HCT116 (cell line): ENCODE data around the gene TP53TG5. TPM values are rescaled to one million over a fixed set of nuclear protein-coding genes. Genes with fewer than 3 reads are reported as not detected.

Experiments used
- ATAC-seq: fragments of 200-7000 bp; cut with Tn5 transposase; 2 replicates; pipeline ENCODE4 v1.9.1; 2020; ENCODE audit warnings: mild to moderate bottlenecking, moderate library complexity
- BruUV-seq: library from RNA; stranded (reverse); fragments of 400-500 nt; replicated peaks from 2 replicates; lab custom pipeline; 2021; lab: Mats Ljungman, UMichigan
- CTCF ChIA-PET: fragments of 300-600 bp; sonication (Branson Sonifier 250); formaldehyde crosslinking; loops from one replicate; lab custom pipeline; 2021; ENCODE audit warnings: antibody characterized with exemption; lab: Charles Lee
- POLR2A ChIA-PET: fragments of 300-600, 350-600 bp; sonication (Branson Sonifier 250); formaldehyde crosslinking; loops from one replicate; lab custom pipeline; 2021; ENCODE audit warnings: antibody characterized with exemption; lab: Charles Lee
- RAD21 ChIA-PET, 2 experiments: fragments of 300-600 bp; sonication (Branson Sonifier 250); formaldehyde crosslinking; loops; one replicate each; lab custom pipeline; 2023; ENCODE audit warnings: low total read pairs in 2 of 2; ENCODE audit not compliant: uncharacterized antibody in 2 of 2, unreplicated experiment in 2 of 2, low non-redundant PET in 1 of 2; lab: Charles Lee
- DNase-seq: peaks from one replicate; pipeline ENCODE4 v3.0.0-alpha.2; 2010; ENCODE audit warnings: low read depth, low spot score
- H2AFZ ChIP-seq: fragments of 200-600 bp; shearing (Covaris generic), sonication (generic); 2 replicates; pipeline ENCODE4 v1.6.1; 2017; ENCODE audit warnings: low read depth, mixed run types, mixed read lengths, antibody characterized with exemption, low read length; ENCODE audit not compliant: poor library complexity, severe bottlenecking
- H3K27ac ChIP-seq: 2 replicates; pipeline ENCODE4 v1.5.1; 2012; ENCODE audit warnings: low read depth, low read length
- H3K27me3 ChIP-seq: fragments of 200-600 bp; sonication (generic); 2 replicates; pipeline ENCODE4 v1.6.1; 2016; ENCODE audit warnings: mixed run types, low read length, mixed read lengths; ENCODE audit not compliant: insufficient read depth
- H3K36me3 ChIP-seq, 2 experiments: fragments of 200-500 bp in 1 of 2; fragments of 200-600 bp in 1 of 2; sonication (Bioruptor generic) in 1 of 2; sonication (generic) in 1 of 2; 2 replicates each; pipeline versions ENCODE4 v1.5.1 to v1.6.1; 2014 to 2016; ENCODE audit warnings: low read length in 2 of 2, inconsistent platforms in 1 of 2, mixed read lengths in 1 of 2, mixed run types in 1 of 2; ENCODE audit not compliant: insufficient read depth in 2 of 2, control insufficient read depth in 1 of 2
- H3K4me1 ChIP-seq, 2 experiments: fragments of 200-600 bp in 1 of 2; sonication (generic) in 1 of 2; 2 replicates each; pipeline versions ENCODE4 v1.5.1 to v1.6.1; 2012 to 2017; ENCODE audit warnings: low read length in 2 of 2, inconsistent platforms in 1 of 2, mild to moderate bottlenecking in 1 of 2, mixed read lengths in 1 of 2, mixed run types in 1 of 2, moderate library complexity in 1 of 2; ENCODE audit not compliant: insufficient read depth in 2 of 2, control insufficient read depth in 1 of 2
- H3K4me2 ChIP-seq: fragments of 200-600 bp; sonication (generic); 2 replicates; pipeline ENCODE4 v1.6.1; 2017; ENCODE audit warnings: mixed run types, low read length, mixed read lengths
- H3K4me3 ChIP-seq, 2 experiments: fragments of 200-600 bp in 1 of 2; sonication (generic) in 1 of 2; replicated peaks in 1 of 2; 2 replicates each; pipeline ENCODE4 v1.5.1; 2011 to 2016; ENCODE audit warnings: low read length in 2 of 2, control low read depth in 1 of 2, low read depth in 1 of 2, mild to moderate bottlenecking in 1 of 2, mixed read lengths in 1 of 2, mixed run types in 1 of 2
- H3K79me2 ChIP-seq: fragments of 200-600 bp; sonication (generic); 2 replicates; pipeline ENCODE4 v1.6.1; 2017; ENCODE audit warnings: mild to moderate bottlenecking, mixed run types, low read length, moderate library complexity, mixed read lengths; ENCODE audit not compliant: insufficient read depth
- H3K9ac ChIP-seq: fragments of 200-600 bp; sonication (generic); 2 replicates; pipeline ENCODE4 v1.6.1; 2016; ENCODE audit warnings: low read length, mixed read lengths
- H3K9me2 ChIP-seq: fragments of 200-600 bp; sonication (generic), shearing (Covaris generic); 2 replicates; pipeline ENCODE4 v1.6.1; 2017; ENCODE audit warnings: mixed run types, mild to moderate bottlenecking, moderate library complexity; ENCODE audit not compliant: insufficient read depth
- H3K9me3 ChIP-seq, 2 experiments: fragments of 200-500 bp in 1 of 2; fragments of 200-600 bp in 1 of 2; sonication (Bioruptor generic) in 1 of 2; sonication (generic) in 1 of 2; 2 replicates each; pipeline ENCODE4 v1.6.1; 2014 to 2017; ENCODE audit warnings: low read length in 2 of 2, mixed read lengths in 2 of 2, inconsistent platforms in 1 of 2, low read depth in 1 of 2, mild to moderate bottlenecking in 1 of 2, mixed run types in 1 of 2, moderate library complexity in 1 of 2; ENCODE audit not compliant: control insufficient read depth in 1 of 2, insufficient read depth in 1 of 2
- H4K20me1 ChIP-seq: fragments of 200-600 bp; sonication (generic), shearing (Covaris generic); 2 replicates; pipeline ENCODE4 v1.6.1; 2017; ENCODE audit warnings: mixed run types, mild to moderate bottlenecking, moderate library complexity; ENCODE audit not compliant: insufficient read depth
- CEBPB ChIP-seq: IDR thresholded peaks from 2 replicates; pipeline ENCODE4 v1.6.1; 2012; ENCODE audit warnings: low read depth
- EGR1 ChIP-seq: IDR thresholded peaks from 2 replicates; pipeline ENCODE4 v1.6.1; 2012; ENCODE audit warnings: low read depth
- ELF1 ChIP-seq: IDR thresholded peaks from 2 replicates; pipeline ENCODE4 v1.6.1; 2012; ENCODE audit warnings: low read depth, borderline replicate concordance
- EZH2 ChIP-seq: fragments of 200-600 bp; sonication (generic); IDR thresholded peaks from 2 replicates; pipeline ENCODE4 v1.6.1; 2017; ENCODE audit warnings: antibody characterized with exemption, mixed run types
- EZH2phosphoT487 ChIP-seq: fragments of 200-600 bp; IDR thresholded peaks from 2 replicates; pipeline ENCODE4 v1.6.1; 2018; ENCODE audit warnings: antibody characterized with exemption, borderline replicate concordance
- FOSL1 ChIP-seq: IDR thresholded peaks from 2 replicates; pipeline ENCODE4 v1.6.1; 2012; ENCODE audit warnings: low read depth
- JUND ChIP-seq: IDR thresholded peaks from 2 replicates; pipeline ENCODE4 v1.6.1; 2012
- POLR2A ChIP-seq: IDR thresholded peaks from 2 replicates; pipeline ENCODE4 v1.7.0; 2011; ENCODE audit warnings: borderline replicate concordance; ENCODE audit not compliant: insufficient read depth, insufficient read length; ENCODE audit errors: extremely low read depth
- POLR2AphosphoS5 ChIP-seq: IDR thresholded peaks from 2 replicates; pipeline ENCODE4 v1.6.1; 2011; ENCODE audit warnings: mild to moderate bottlenecking, low read depth, low read length, moderate library complexity
- RAD21 ChIP-seq: IDR thresholded peaks from 2 replicates; pipeline ENCODE4 v1.6.1; 2012; ENCODE audit warnings: low read depth, mild to moderate bottlenecking
- SRF ChIP-seq: IDR thresholded peaks from 2 replicates; pipeline ENCODE4 v1.6.1; 2012; ENCODE audit warnings: low read depth
- TCF7L2 ChIP-seq: IDR thresholded peaks from 2 replicates; pipeline ENCODE4 v1.7.0; 2011; ENCODE audit warnings: borderline replicate concordance, inconsistent platforms; ENCODE audit not compliant: insufficient read depth, insufficient read length; ENCODE audit errors: extremely low read depth
- ZFX ChIP-seq: fragments of 450-650 bp; IDR thresholded peaks from 2 replicates; pipeline ENCODE4 v1.6.1; 2017
- ZNF274 ChIP-seq: fragments of 200-500 bp; sonication (Bioruptor generic); IDR thresholded peaks from 2 replicates; pipeline ENCODE4 v1.6.1; 2014; ENCODE audit warnings: mild to moderate bottlenecking, low read depth, low read length, inconsistent platforms
- intact Hi-C: fragments of 100-400 bp; cut with micrococcal nuclease; formaldehyde crosslinking; loops from 2 replicates; pipeline ENCODE4 v1.10.0; 2022
- total RNA-seq: library from RNA; stranded (reverse); gene quantifications from one replicate; pipeline ENCODE4 v1.2.1, GENCODE V29; 2021; ENCODE audit not compliant: unreplicated experiment
- TF ChIP-seq, protein P1 (sequence below): IDR thresholded peaks from 2 replicates; pipeline ENCODE4 v1.6.1; 2012
- TF ChIP-seq, protein P2 (sequence below), 3 experiments: fragments of 200-600 bp in 1 of 3; sonication (generic) in 1 of 3; IDR thresholded peaks in 2 of 3; conservative IDR thresholded peaks in 1 of 3; 2 replicates each; pipeline ENCODE4 v1.5.1; 2012 to 2017; ENCODE audit warnings: low read depth in 2 of 3, low read length in 2 of 3, antibody characterized with exemption in 1 of 3, borderline replicate concordance in 1 of 3, control low read depth in 1 of 3, mild to moderate bottlenecking in 1 of 3, mixed read lengths in 1 of 3, mixed run types in 1 of 3, moderate library complexity in 1 of 3; ENCODE audit not compliant: insufficient read depth in 1 of 3
- TF ChIP-seq, protein P3 (sequence below): IDR thresholded peaks from 2 replicates; pipeline ENCODE4 v1.6.1; 2012
- TF ChIP-seq, protein P4 (sequence below): IDR thresholded peaks from 2 replicates; pipeline ENCODE4 v1.6.1; 2012; ENCODE audit warnings: low read depth
- TF ChIP-seq, protein P5 (sequence below): IDR thresholded peaks from 2 replicates; pipeline ENCODE4 v1.6.1; 2011; ENCODE audit warnings: mild to moderate bottlenecking, low read length, moderate library complexity; ENCODE audit not compliant: insufficient replicate concordance; ENCODE audit errors: extremely low read depth

The TP53TG5 gene
- total RNA-seq, 1 experiment from 2014 or later, result 0.76 TPM

DNA sequence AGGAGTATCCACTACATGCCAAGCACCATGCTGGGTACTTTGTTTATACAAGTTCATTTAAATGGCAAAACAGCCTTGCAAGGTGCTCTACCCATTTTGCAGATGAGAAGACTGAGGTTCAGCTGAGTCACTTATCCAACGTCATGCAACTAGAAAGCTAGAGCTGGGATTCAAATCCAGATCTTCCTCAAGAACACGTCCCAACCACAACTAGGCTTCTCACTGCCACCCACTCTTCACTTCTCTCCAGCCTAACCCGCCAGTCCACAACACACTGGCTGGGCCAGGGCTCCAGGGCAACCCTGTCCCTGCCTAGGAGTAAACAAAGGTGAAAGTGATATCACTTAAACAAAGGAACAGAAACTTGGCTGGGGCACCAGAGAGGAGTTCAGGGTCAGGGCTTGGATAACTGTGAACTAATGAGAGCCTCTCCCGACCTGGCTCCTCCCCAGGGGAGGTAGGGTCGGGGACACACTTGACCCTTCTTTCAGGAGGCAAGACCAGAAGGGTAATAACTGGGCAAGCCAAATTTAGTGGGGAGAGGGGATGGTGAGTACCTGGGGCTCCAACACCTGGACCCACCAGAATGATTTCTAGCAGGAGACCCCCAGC lies 37.8 kb downstream of the TP53TG5 start:
- H3K27ac ChIP-seq, result peak overlapping the region; percentile 84; the same call in 1 of the 2 replicates
- no peak for TF ChIP-seq CEBPB
- no peak for TF ChIP-seq FOSL1
- TF ChIP-seq, protein P1, sequence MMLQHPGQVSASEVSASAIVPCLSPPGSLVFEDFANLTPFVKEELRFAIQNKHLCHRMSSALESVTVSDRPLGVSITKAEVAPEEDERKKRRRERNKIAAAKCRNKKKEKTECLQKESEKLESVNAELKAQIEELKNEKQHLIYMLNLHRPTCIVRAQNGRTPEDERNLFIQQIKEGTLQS, result no peak
- TF ChIP-seq, protein P2, sequence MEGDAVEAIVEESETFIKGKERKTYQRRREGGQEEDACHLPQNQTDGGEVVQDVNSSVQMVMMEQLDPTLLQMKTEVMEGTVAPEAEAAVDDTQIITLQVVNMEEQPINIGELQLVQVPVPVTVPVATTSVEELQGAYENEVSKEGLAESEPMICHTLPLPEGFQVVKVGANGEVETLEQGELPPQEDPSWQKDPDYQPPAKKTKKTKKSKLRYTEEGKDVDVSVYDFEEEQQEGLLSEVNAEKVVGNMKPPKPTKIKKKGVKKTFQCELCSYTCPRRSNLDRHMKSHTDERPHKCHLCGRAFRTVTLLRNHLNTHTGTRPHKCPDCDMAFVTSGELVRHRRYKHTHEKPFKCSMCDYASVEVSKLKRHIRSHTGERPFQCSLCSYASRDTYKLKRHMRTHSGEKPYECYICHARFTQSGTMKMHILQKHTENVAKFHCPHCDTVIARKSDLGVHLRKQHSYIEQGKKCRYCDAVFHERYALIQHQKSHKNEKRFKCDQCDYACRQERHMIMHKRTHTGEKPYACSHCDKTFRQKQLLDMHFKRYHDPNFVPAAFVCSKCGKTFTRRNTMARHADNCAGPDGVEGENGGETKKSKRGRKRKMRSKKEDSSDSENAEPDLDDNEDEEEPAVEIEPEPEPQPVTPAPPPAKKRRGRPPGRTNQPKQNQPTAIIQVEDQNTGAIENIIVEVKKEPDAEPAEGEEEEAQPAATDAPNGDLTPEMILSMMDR (IDR thresholded peaks at IDR 0.05 in 2 of 3, conservative IDR thresholded peaks at IDR 0.05 in 1 of 3; ENCODE audit: borderline replicate concordance in 1 of 3, insufficient read depth in 1 of 3, low read depth in 2 of 3, low read length in 2 of 3), result no peak
- no peak for TF ChIP-seq ZFX
- TF ChIP-seq, protein P3, sequence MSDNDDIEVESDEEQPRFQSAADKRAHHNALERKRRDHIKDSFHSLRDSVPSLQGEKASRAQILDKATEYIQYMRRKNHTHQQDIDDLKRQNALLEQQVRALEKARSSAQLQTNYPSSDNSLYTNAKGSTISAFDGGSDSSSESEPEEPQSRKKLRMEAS, result no peak
- no peak for TF ChIP-seq JUND
- no peak for TF ChIP-seq EZH2phosphoT487
- TF ChIP-seq EGR1, result no peak
- TF ChIP-seq POLR2A, result no peak
- TF ChIP-seq EZH2, result no peak
- TF ChIP-seq TCF7L2, result no peak
- no peak for TF ChIP-seq ZNF274
- TF ChIP-seq, protein P4, sequence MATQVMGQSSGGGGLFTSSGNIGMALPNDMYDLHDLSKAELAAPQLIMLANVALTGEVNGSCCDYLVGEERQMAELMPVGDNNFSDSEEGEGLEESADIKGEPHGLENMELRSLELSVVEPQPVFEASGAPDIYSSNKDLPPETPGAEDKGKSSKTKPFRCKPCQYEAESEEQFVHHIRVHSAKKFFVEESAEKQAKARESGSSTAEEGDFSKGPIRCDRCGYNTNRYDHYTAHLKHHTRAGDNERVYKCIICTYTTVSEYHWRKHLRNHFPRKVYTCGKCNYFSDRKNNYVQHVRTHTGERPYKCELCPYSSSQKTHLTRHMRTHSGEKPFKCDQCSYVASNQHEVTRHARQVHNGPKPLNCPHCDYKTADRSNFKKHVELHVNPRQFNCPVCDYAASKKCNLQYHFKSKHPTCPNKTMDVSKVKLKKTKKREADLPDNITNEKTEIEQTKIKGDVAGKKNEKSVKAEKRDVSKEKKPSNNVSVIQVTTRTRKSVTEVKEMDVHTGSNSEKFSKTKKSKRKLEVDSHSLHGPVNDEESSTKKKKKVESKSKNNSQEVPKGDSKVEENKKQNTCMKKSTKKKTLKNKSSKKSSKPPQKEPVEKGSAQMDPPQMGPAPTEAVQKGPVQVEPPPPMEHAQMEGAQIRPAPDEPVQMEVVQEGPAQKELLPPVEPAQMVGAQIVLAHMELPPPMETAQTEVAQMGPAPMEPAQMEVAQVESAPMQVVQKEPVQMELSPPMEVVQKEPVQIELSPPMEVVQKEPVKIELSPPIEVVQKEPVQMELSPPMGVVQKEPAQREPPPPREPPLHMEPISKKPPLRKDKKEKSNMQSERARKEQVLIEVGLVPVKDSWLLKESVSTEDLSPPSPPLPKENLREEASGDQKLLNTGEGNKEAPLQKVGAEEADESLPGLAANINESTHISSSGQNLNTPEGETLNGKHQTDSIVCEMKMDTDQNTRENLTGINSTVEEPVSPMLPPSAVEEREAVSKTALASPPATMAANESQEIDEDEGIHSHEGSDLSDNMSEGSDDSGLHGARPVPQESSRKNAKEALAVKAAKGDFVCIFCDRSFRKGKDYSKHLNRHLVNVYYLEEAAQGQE, result no peak
- no peak for TF ChIP-seq RAD21
- TF ChIP-seq SRF, result no peak
- no peak for TF ChIP-seq POLR2AphosphoS5
- TF ChIP-seq ELF1, result no peak
- TF ChIP-seq, protein P5, sequence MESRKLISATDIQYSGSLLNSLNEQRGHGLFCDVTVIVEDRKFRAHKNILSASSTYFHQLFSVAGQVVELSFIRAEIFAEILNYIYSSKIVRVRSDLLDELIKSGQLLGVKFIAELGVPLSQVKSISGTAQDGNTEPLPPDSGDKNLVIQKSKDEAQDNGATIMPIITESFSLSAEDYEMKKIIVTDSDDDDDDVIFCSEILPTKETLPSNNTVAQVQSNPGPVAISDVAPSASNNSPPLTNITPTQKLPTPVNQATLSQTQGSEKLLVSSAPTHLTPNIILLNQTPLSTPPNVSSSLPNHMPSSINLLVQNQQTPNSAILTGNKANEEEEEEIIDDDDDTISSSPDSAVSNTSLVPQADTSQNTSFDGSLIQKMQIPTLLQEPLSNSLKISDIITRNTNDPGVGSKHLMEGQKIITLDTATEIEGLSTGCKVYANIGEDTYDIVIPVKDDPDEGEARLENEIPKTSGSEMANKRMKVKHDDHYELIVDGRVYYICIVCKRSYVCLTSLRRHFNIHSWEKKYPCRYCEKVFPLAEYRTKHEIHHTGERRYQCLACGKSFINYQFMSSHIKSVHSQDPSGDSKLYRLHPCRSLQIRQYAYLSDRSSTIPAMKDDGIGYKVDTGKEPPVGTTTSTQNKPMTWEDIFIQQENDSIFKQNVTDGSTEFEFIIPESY, result no peak
- DNase-seq (no peak), ATAC-seq (no peak)
- no TSS peak for BruUV-seq
- H3K4me1 ChIP-seq, result peaks cover 90 to 100% of the 10 kb centered on the region in 2 experiments
- intact Hi-C loops, result no loop called here
- H3K9me2 ChIP-seq, result no peaks in the 10 kb centered on the region
- H3K4me3 ChIP-seq, result no peak overlapping the region
- ChIA-PET RAD21 (no interaction called here), CTCF (interaction anchor here (1.0 kb wide), 1 partner anchor 34 kb away, joined by 3 read pairs; no protein-coding TSS in a partner anchor), POLR2A (interaction anchor here (1.4 kb wide), 1 partner anchor 19 kb away, joined by 3 read pairs; no protein-coding TSS in a partner anchor)
- 0 out of 2 replicates have a peak, but pooled peaks cover 3% of the 10 kb centered on the region for H4K20me1 ChIP-seq
- no peak overlapping the region for H2AFZ ChIP-seq
- H3K27me3 ChIP-seq, result no peaks in the 10 kb centered on the region
- H3K9me3 ChIP-seq, result no peaks in the 10 kb centered on the region
- H3K4me2 ChIP-seq, result peak overlapping the region; percentile 91
- peaks cover 1 to 19% of the 10 kb centered on the region in 2 experiments; a peak in 2 of 4 replicates for H3K36me3 ChIP-seq
- H3K9ac ChIP-seq, result peak overlapping the region; percentile 80
- H3K79me2 ChIP-seq, result peaks cover 100% of the 10 kb centered on the region
